ELR (cell line): ENCODE data around the gene CCDC188.
"Not testable (repeated sequence)": the region's sequence is repeated elsewhere in the genome, so short reads cannot be mapped to it uniquely, and the experiment has no call there.

Experiments
- DNase-seq: peaks from one replicate; pipeline ENCODE4 v3.0.0-alpha.2; 2015; ENCODE audit warnings: low read depth

CCDC188 gene

GRCh38 chr22:20169253-20169822, 18.5 kb upstream of the CCDC188 start:
- DNase-seq: peak; percentile 27

- no peak for DNase-seq
Observed at GRCh38 chr22:20167643-20168322, 16.9 kb upstream of the CCDC188 start.

- no peak for DNase-seq
Observed at GRCh38 chr22:20166703-20167102, 15.8 kb upstream of the CCDC188 start.

- DNase-seq: no peak
Observed at GRCh38 chr22:20165913-20166312, 15.1 kb upstream of the CCDC188 start.

GRCh38 chr22:20165421-20165820, 14.6 kb upstream of the CCDC188 start:
- DNase-seq: no peak

GRCh38 chr22:20164863-20165262, 14.0 kb upstream of the CCDC188 start:
- DNase-seq: no peak

GRCh38 chr22:20160041-20160440, 9.2 kb upstream of the CCDC188 start:
- DNase-seq: no peak

- not testable (repeated sequence) for DNase-seq
Observed at GRCh38 chr22:20159531-20159930, 8.7 kb upstream of the CCDC188 start.

GRCh38 chr22:20159076-20159475, 8.2 kb upstream of the CCDC188 start:
- DNase-seq: no peak

GRCh38 chr22:20158391-20159036, 7.7 kb upstream of the CCDC188 start:
- DNase-seq: no peak

GRCh38 chr22:20157430-20158183, 6.8 kb upstream of the CCDC188 start:
- no peak for DNase-seq

- peak; percentile 76 for DNase-seq
Observed at GRCh38 chr22:20156611-20157429, 6.0 kb upstream of the CCDC188 start.

- no peak for DNase-seq
Observed at GRCh38 chr22:20156042-20156389, 5.2 kb upstream of the CCDC188 start.

- DNase-seq: peak; percentile 88
Observed at GRCh38 chr22:20155330-20156041, 4.6 kb upstream of the CCDC188 start.

GRCh38 chr22:20154602-20155187, 3.8 kb upstream of the CCDC188 start:
- peak; percentile 42 for DNase-seq

GRCh38 chr22:20153945-20154344, 3.1 kb upstream of the CCDC188 start:
- DNase-seq: no peak

GRCh38 chr22:20152464-20152890, 1.6 kb upstream of the CCDC188 start:
- no peak for DNase-seq

GRCh38 chr22:20151276-20151588, 377 bp upstream of the CCDC188 start:
- DNase-seq: no peak

- DNase-seq: no peak
Observed at GRCh38 chr22:20149257-20150250, 1.3 kb downstream of the CCDC188 start.

GRCh38 chr22:20148414-20148813, 2.4 kb downstream of the CCDC188 start:
- no peak for DNase-seq
